Stomach (tissue), 9 donors: Measurements from ENCODE around the gene PAAF1. TPM values are rescaled to one million over a fixed set of nuclear protein-coding genes. Genes with fewer than 3 reads are reported as not detected.

Experiments
- DNase-seq, 2 donors: peaks; one replicate each; pipeline versions ENCODE4 v3.0.0 to v3.0.0-alpha.2; 2013 to 2019
- H3K27ac ChIP-seq, 5 donors: fragments of 200-600 bp in 4 of 5; sonication (generic) in 4 of 5; one replicate each; pipeline ENCODE4 v1.5.1; 2013 to 2019; ENCODE audit warnings: mild to moderate bottlenecking in 1 of 5, moderate library complexity in 1 of 5
- H3K27me3 ChIP-seq, 3 donors: fragments of 200-600 bp; sonication (generic); one replicate each; pipeline ENCODE4 v1.5.1; 2017 to 2019; ENCODE audit warnings: mixed run types in 1 of 3
- H3K36me3 ChIP-seq, 4 donors: fragments of 200-600 bp; sonication (generic); 1 replicate in 3 of 4; 2 replicates in 1 of 4; pipeline ENCODE4 v1.5.1; 2016 to 2019
- H3K4me1 ChIP-seq, 4 donors: fragments of 200-600 bp; sonication (generic); one replicate each; pipeline ENCODE4 v1.5.1; 2016 to 2019
- H3K4me3 ChIP-seq, 4 donors: fragments of 200-600 bp; sonication (generic) in 3 of 4; one replicate each; pipeline ENCODE4 v1.5.1; 2016 to 2019; ENCODE audit warnings: mild to moderate bottlenecking in 1 of 4
- H3K9me3 ChIP-seq, 4 donors: fragments of 200-600 bp; sonication (generic); one replicate each; pipeline ENCODE4 v1.5.1; 2016 to 2019
- CTCF ChIP-seq, 7 experiments: fragments of 450-650 bp in 4 of 7; fragments of 200-600 bp in 3 of 7; sonication (generic) in 3 of 7; IDR thresholded peaks; one replicate each; pipeline ENCODE4 v1.5.1; 2016 to 2019; ENCODE audit warnings: antibody characterized with exemption in 7 of 7, control low read depth in 2 of 7, mild to moderate bottlenecking in 1 of 7
- EP300 ChIP-seq: sonication (generic); formaldehyde crosslinking; IDR thresholded peaks from one replicate; pipeline ENCODE4 v1.6.1; 2017; ENCODE audit warnings: antibody characterized with exemption
- POLR2A ChIP-seq, 4 donors: fragments of 450-650 bp; IDR thresholded peaks; one replicate each; pipeline ENCODE4 v1.6.1; 2016; ENCODE audit warnings: antibody characterized with exemption in 4 of 4, control low read depth in 2 of 4, mild to moderate bottlenecking in 1 of 4, moderate library complexity in 1 of 4
- POLR2AphosphoS5 ChIP-seq, 3 donors: sonication (generic); formaldehyde crosslinking; IDR thresholded peaks; one replicate each; pipeline ENCODE4 v1.6.1; 2016; ENCODE audit warnings: antibody characterized with exemption in 3 of 3
- WGBS, 5 donors: extraction: QIAGEN DNeasy Blood & Tissue Kit in 3 of 5; methylation state at CpG; one replicate each; pipeline versions ENCODE4 v1.1.5 to v1.1.7; 2013 to 2018; 5-methylcytosine and 5-hydroxymethylcytosine counted together
- intact Hi-C: fragments of 100-400 bp; cut with DNase I; formaldehyde crosslinking; loops from one replicate; pipeline ENCODE4 v1.15.1; 2023; ENCODE audit warnings: low total_unique reads
- polyA plus RNA-seq, 3 donors: library from polyadenylated mRNA; stranded (reverse); fragments of 200-250 nt; gene quantifications; one replicate each; pipeline ENCODE4 v1.2.3, GENCODE V29; 2013
- total RNA-seq, 5 donors: library from RNA; depleted of rRNA; stranded (reverse); fragments of >200 nt; gene quantifications; one replicate each; pipeline versions ENCODE4 v1.1.0 to v1.2.3, GENCODE V29; 2014 to 2016
- donor health status: healthy with polysubstance abuse.
- donor health status: Bipolar disorder and iron deficiency.
- donor health status: healthy.

Gene PAAF1
- total and polyA plus RNA-seq, 8 donors, result 5.4 to 20.4 (median 13.1) TPM; not detected in 1

- no peaks in the 10 kb centered on the region for H3K27me3 ChIP-seq
- 80 to 100% (median 88%) methylated on average over 1 of the region's 1 CpG for WGBS, 5 donors
- intact Hi-C loops, result no loop called here
- H3K9me3 ChIP-seq, result no peaks in the 10 kb centered on the region
- no peak overlapping the region for H3K27ac ChIP-seq
- no peak for DNase-seq
- TF ChIP-seq POLR2A (IDR thresholded peaks at IDR 0.05) (no peak), CTCF (IDR thresholded peaks at IDR 0.05) (no peak), POLR2AphosphoS5 (IDR thresholded peaks at IDR 0.05) (no peak), EP300 (no peak)
- no peak overlapping the region for H3K4me3 ChIP-seq
- no peaks in the 10 kb centered on the region for H3K4me1 ChIP-seq
- H3K36me3 ChIP-seq, result peaks cover 22 to 81% (median 71%) of the 10 kb centered on the region in 4 donors
These were observed 25.5 kb downstream of the PAAF1 start for GRCh38 chr11:73902303-73902702.

- DNase-seq, result peak in 1 of 2 donors; percentile 4
These were observed 30.4 kb downstream of the PAAF1 start for GRCh38 chr11:73907191-73907590.

DNA sequence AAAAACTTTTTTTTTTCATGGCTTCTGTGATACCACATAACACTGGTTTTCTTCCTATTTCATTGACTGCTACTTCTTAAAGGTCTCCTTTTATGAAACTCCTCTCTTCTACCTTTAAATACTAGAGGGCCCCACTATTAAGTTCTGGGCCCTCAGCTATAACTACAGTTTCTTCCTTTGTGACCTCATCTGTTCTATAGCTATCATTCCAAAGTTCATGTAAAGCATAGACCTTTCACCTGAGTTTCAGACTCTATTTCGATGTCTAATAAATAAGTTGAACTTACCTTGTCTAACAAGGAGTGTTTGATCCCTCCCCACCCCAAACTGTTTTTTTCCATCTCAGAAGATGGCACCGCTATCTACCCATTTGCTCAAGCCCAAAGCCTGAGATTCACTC lies 35.2 kb downstream of the PAAF1 start:
- DNase-seq, result no peak
- 95 to 98% (median 97%) methylated on average over 2 of the region's 2 CpGs for WGBS, 5 donors
- H3K36me3 ChIP-seq, result peaks cover 21 to 95% (median 87%) of the 10 kb centered on the region in 4 donors
- H3K27me3 ChIP-seq, result no peaks in the 10 kb centered on the region
- TF ChIP-seq CTCF (IDR thresholded peaks at IDR 0.05) (no peak), EP300 (no peak), POLR2AphosphoS5 (IDR thresholded peaks at IDR 0.05) (no peak), POLR2A (IDR thresholded peaks at IDR 0.05) (no peak)
- H3K9me3 ChIP-seq, result no peaks in the 10 kb centered on the region
- intact Hi-C loops, result no loop called here
- H3K4me1 ChIP-seq, result no peaks in the 10 kb centered on the region
- H3K4me3 ChIP-seq, result no peak overlapping the region
- no peak overlapping the region for H3K27ac ChIP-seq

More at GRCh38 chr11:73907191-73907590, 30.4 kb downstream of the PAAF1 start:
- 81 to 86% (median 84%) methylated on average over 4 of the region's 4 CpGs for WGBS, 5 donors
- intact Hi-C loops, result no loop called here
- no peak overlapping the region for H3K4me3 ChIP-seq
- peaks cover 16 to 93% (median 76%) of the 10 kb centered on the region in 4 donors for H3K36me3 ChIP-seq
- no peaks in the 10 kb centered on the region for H3K27me3 ChIP-seq
- no peaks in the 10 kb centered on the region for H3K9me3 ChIP-seq
- no peak for TF ChIP-seq POLR2A (IDR thresholded peaks at IDR 0.05)
- TF ChIP-seq CTCF (IDR thresholded peaks at IDR 0.05), result peak in 1 of 7 experiments; percentile 6
- no peaks in the 10 kb centered on the region for H3K4me1 ChIP-seq
- H3K27ac ChIP-seq, result no peak overlapping the region

DNA sequence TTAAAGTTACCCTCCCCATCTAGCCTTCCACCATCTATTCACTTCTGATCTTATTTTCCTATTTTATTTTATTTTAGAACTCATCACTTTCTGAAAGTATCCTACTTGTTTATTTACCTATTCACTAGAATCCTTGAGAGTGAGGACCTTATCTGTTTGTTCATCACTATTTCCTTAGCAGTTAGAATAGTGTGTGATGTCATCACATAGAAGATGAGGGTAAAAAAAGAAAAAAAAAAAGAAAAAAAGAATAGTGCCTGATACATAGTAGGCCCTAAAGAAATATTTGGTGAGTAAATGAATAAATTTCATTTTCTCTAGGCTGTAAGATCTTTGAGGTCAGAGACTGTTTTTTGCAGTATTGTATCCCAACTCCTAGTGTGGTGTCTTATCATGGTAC lies 36.7 kb downstream of the PAAF1 start:
- Histone ChIP-seq H3K27me3 (no peaks in the 10 kb centered on the region), H3K4me1 (no peaks in the 10 kb centered on the region), H3K36me3 (peaks cover 28 to 99% (median 94%) of the 10 kb centered on the region in 4 donors), H3K4me3 (no peak overlapping the region), H3K9me3 (no peaks in the 10 kb centered on the region), H3K27ac (no peak overlapping the region)
- TF ChIP-seq CTCF (IDR thresholded peaks at IDR 0.05) (no peak), POLR2A (IDR thresholded peaks at IDR 0.05) (no peak), POLR2AphosphoS5 (IDR thresholded peaks at IDR 0.05) (no peak), EP300 (no peak)
- no peak for DNase-seq
- intact Hi-C loops, result no loop called here
